Esophagus squamous epithelium (tissue), 5 donors: Measurements from ENCODE around the gene TNKS1BP1. TPM values are rescaled to one million over a fixed set of nuclear protein-coding genes. Genes with fewer than 3 reads are reported as not detected.
A peak's percentile ranks its signal among the peaks of the same experiment; 100 is the strongest.

Source experiments
- DNase-seq: peaks from one replicate; lab custom pipeline; 2025; lab: John Stamatoyannopoulos, UW
- H3K27ac ChIP-seq, 4 donors: fragments of 200-600 bp; sonication (generic); one replicate each; pipeline ENCODE4 v1.5.1; 2016 to 2019; ENCODE audit warnings: mild to moderate bottlenecking in 1 of 4
- H3K27me3 ChIP-seq, 4 donors: fragments of 200-600 bp; sonication (generic); 1 replicate in 3 of 4; 2 replicates in 1 of 4; pipeline versions ENCODE4 v1.5.1 to v1.6.0; 2017 to 2021; ENCODE audit warnings: antibody characterized with exemption in 1 of 4
- H3K36me3 ChIP-seq, 3 donors: fragments of 200-600 bp; sonication (generic); one replicate each; pipeline ENCODE4 v1.5.1; 2016 to 2019
- H3K4me1 ChIP-seq, 3 donors: fragments of 200-600 bp; sonication (generic); one replicate each; pipeline ENCODE4 v1.5.1; 2017 to 2019
- H3K4me3 ChIP-seq, 4 donors: fragments of 200-600 bp; sonication (generic); 1 replicate in 3 of 4; 2 replicates in 1 of 4; pipeline ENCODE4 v1.5.1; 2016 to 2019; ENCODE audit warnings: mild to moderate bottlenecking in 2 of 4, moderate library complexity in 1 of 4
- H3K9me3 ChIP-seq, 3 donors: fragments of 200-600 bp; sonication (generic); one replicate each; pipeline ENCODE4 v1.5.1; 2016 to 2019
- POLR2A ChIP-seq, 4 donors: fragments of 450-650 bp; IDR thresholded peaks; one replicate each; pipeline ENCODE4 v1.6.1; 2017; ENCODE audit warnings: antibody characterized with exemption in 4 of 4, mild to moderate bottlenecking in 4 of 4, moderate library complexity in 3 of 4
- WGBS, 2 donors: methylation state at CpG; one replicate each; pipeline ENCODE4 v1.1.5; 2018; 5-methylcytosine and 5-hydroxymethylcytosine counted together
- intact Hi-C: fragments of 100-400 bp; cut with DNase I; formaldehyde crosslinking; loops from one replicate; pipeline ENCODE4 v1.15.0; 2022
- total RNA-seq, 4 donors: library from RNA; depleted of rRNA; stranded (reverse); fragments of >200 nt; gene quantifications; one replicate each; pipeline ENCODE4 v1.1.0, GENCODE V29; 2016
- TF ChIP-seq, protein P1 (sequence below), 6 experiments: fragments of 450-650 bp in 4 of 6; fragments of 200-600 bp in 2 of 6; sonication (generic) in 2 of 6; IDR thresholded peaks; one replicate each; pipeline ENCODE4 v1.5.1; 2016 to 2019; ENCODE audit warnings: antibody characterized with exemption in 6 of 6, mild to moderate bottlenecking in 4 of 6, moderate library complexity in 4 of 6
- donor health status: DM: yes; HTN: yes; CAD: no.

The TNKS1BP1 gene
- total RNA-seq, 4 donors from 2014 or later = 94.6 to 212 (median 124) TPM

DNA sequence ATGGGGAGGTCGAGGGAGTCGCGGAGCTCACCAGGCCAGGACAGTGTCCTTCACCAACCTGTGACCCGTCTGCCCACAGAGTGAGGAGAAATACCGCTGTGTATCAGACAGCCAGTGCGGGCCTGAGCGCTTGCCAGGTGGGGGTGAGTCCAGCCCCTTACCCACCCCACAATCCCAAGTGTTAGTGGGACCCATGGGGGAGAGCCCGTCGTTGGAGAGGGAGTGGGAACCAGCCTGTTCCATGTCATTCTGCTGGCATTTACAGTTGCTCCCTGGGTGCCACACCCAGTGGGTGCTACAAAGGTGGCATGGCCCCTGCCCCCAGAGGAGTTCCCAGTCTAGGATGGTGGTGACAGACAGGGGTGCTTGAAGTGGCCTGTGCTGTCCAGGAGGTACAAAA is 22.6 kb upstream of the TNKS1BP1 start:
- no peaks in the 10 kb centered on the region for H3K36me3 ChIP-seq
- intact Hi-C loops = loop anchor here (10.0 kb wide), 2 partner anchors 127 to 287 kb away; no protein-coding TSS in a partner anchor
- TF ChIP-seq, protein P1, sequence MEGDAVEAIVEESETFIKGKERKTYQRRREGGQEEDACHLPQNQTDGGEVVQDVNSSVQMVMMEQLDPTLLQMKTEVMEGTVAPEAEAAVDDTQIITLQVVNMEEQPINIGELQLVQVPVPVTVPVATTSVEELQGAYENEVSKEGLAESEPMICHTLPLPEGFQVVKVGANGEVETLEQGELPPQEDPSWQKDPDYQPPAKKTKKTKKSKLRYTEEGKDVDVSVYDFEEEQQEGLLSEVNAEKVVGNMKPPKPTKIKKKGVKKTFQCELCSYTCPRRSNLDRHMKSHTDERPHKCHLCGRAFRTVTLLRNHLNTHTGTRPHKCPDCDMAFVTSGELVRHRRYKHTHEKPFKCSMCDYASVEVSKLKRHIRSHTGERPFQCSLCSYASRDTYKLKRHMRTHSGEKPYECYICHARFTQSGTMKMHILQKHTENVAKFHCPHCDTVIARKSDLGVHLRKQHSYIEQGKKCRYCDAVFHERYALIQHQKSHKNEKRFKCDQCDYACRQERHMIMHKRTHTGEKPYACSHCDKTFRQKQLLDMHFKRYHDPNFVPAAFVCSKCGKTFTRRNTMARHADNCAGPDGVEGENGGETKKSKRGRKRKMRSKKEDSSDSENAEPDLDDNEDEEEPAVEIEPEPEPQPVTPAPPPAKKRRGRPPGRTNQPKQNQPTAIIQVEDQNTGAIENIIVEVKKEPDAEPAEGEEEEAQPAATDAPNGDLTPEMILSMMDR (IDR thresholded peaks at IDR 0.05) = no peak
- TF ChIP-seq POLR2A (IDR thresholded peaks at IDR 0.05) = no peak
- H3K27me3 ChIP-seq = no peaks in the 10 kb centered on the region
- 93 to 94% methylated on average over 3 of the region's 9 CpGs for WGBS, 2 donors
- DNase-seq = no peak
- H3K4me3 ChIP-seq = no peak overlapping the region
- H3K27ac ChIP-seq = no peak overlapping the region
- peaks cover 0 to 11% (median 3%) of the 10 kb centered on the region in 3 donors for H3K4me1 ChIP-seq
- no peaks in the 10 kb centered on the region for H3K9me3 ChIP-seq

DNA sequence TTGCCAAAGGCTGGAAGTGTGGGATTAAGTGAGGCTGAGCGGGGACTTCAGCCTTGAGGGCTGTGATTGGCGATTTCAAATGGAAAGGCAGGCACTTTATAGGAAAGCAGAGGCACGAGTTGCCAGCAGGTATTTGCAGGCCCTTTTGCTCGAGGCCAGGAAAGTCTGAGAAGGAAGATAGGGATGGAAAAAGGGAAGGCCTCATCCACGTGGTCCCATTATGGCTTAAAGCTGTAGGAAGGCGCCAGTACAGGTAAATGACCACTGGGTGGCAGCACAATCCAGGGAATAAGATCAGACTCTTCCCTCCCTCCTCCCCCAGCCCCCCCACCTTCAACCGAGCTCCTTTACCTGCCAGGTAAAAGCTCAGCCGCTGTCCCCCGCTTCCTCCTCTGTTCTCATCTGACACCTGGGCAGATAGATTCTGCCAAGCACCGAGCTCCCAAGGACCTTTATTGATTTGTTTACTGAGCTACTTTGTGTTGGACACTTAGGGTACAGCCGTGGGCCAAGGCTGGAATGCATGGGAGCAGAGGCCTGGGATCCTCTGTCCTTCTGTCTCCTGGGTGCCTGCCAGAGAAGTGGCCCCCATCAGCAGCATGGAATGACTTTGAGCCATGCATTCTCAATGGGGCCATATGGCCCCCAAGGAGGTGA is 20.9 kb upstream of the TNKS1BP1 start:
- Histone ChIP-seq H3K4me3 (no peak overlapping the region), H3K9me3 (no peaks in the 10 kb centered on the region), H3K4me1 (peaks cover 0 to 11% (median 3%) of the 10 kb centered on the region in 3 donors), H3K27ac (no peak overlapping the region), H3K36me3 (no peaks in the 10 kb centered on the region), H3K27me3 (no peaks in the 10 kb centered on the region)
- DNase-seq = no peak
- intact Hi-C loops = loop anchor here (10.0 kb wide), 2 partner anchors 129 to 289 kb away; no protein-coding TSS in a partner anchor
- TF ChIP-seq, protein P1 (IDR thresholded peaks at IDR 0.05) = peak; percentile 56 to 87 (median 70)
- TF ChIP-seq POLR2A (IDR thresholded peaks at IDR 0.05) = no peak
- WGBS, 2 donors = 11 to 15% methylated on average over 11 of the region's 11 CpGs

DNA sequence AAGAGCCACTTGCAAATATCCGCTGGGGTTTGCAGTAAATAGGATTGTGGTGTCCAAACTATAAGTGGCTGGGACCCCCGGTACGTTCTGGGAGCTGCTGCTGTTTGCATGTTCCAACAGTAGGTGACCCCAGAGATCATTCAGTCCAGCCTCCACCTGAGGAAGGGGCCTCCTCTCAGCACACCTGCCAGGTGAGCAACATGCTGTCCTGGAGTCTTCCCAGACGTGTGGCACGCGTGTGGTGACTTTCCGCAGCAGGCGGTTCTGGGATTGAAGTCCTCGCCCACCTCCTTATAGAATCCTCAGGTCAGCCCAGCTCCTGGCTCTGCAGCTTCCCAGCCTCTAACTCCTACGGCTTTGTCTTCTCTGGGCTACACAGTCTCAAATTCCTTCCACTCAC is 20.1 kb upstream of the TNKS1BP1 start:
- Histone ChIP-seq H3K9me3 (no peaks in the 10 kb centered on the region), H3K4me3 (no peak overlapping the region), H3K36me3 (no peaks in the 10 kb centered on the region), H3K4me1 (peaks cover 0 to 12% (median 2%) of the 10 kb centered on the region in 3 donors), H3K27me3 (no peaks in the 10 kb centered on the region), H3K27ac (no peak overlapping the region)
- WGBS, 2 donors = 85 to 95% methylated on average over 7 to 10 of the region's 10 CpGs
- intact Hi-C loops = loop anchor here (10.0 kb wide), 2 partner anchors 130 to 290 kb away; no protein-coding TSS in a partner anchor
- TF ChIP-seq, protein P1 (IDR thresholded peaks at IDR 0.05) = no peak
- no peak for TF ChIP-seq POLR2A (IDR thresholded peaks at IDR 0.05)
- DNase-seq = no peak

DNA sequence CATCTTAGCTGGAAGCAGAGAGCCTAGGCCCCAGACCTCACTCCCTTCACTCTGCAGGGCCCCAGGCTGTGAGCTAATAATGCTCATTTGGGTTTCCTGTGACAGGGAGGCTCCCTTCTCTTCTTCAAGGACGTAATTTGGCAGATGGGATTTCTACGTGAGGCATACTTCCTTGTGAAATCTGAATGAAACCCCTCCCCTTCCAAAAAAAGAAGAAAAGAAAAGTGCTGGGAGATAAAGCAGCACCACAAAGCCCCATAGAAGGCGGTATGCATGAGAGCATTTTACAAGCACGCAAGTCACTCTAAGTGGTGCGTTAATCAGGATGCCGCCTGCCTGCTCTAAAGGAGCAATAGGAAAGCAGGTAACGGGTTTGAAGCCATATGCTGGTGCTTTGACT is 19.1 kb upstream of the TNKS1BP1 start:
- Histone ChIP-seq H3K4me3 (no peak overlapping the region), H3K27ac (no peak overlapping the region), H3K27me3 (no peaks in the 10 kb centered on the region), H3K36me3 (no peaks in the 10 kb centered on the region), H3K4me1 (peaks cover 0 to 8% (median 0%) of the 10 kb centered on the region in 3 donors), H3K9me3 (no peaks in the 10 kb centered on the region)
- intact Hi-C loops = loop anchor here (10.0 kb wide), 2 partner anchors 131 to 291 kb away; no protein-coding TSS in a partner anchor
- no peak for DNase-seq
- TF ChIP-seq POLR2A (IDR thresholded peaks at IDR 0.05) = no peak
- TF ChIP-seq, protein P1 (IDR thresholded peaks at IDR 0.05) = no peak
- WGBS, 2 donors = 77 to 82% methylated on average over 7 of the region's 7 CpGs

DNA sequence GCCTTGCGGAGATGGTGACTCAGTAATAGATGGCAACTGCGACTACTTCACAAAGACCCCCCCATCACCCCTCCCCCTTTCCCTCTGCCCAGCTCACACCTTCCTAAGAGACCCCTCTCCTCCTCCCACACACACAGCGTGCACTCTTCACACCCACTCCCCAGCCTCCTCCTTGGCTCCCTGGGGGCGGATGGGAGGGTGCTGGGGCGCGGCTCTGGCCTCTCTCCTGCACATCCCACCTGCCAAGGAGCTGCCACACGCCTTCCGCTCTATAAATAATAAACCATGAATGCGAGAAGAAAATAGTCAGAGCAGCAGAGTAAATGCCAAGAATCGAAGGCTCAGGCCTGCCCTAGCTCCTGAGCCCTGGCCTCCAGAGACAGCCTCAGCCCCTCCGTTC is 17.9 kb upstream of the TNKS1BP1 start:
- no peak overlapping the region for H3K27ac ChIP-seq
- intact Hi-C loops = loop anchor here (10.0 kb wide), 2 partner anchors 132 to 292 kb away; no protein-coding TSS in a partner anchor
- H3K27me3 ChIP-seq = no peaks in the 10 kb centered on the region
- no peak for TF ChIP-seq POLR2A (IDR thresholded peaks at IDR 0.05)
- no peaks in the 10 kb centered on the region for H3K36me3 ChIP-seq
- DNase-seq = no peak
- no peak overlapping the region for H3K4me3 ChIP-seq
- WGBS, 2 donors = 49 to 66% methylated on average over 8 to 9 of the region's 11 CpGs
- peaks cover 0 to 8% (median 0%) of the 10 kb centered on the region in 3 donors for H3K4me1 ChIP-seq
- no peaks in the 10 kb centered on the region for H3K9me3 ChIP-seq
